GM13977 (cell line): ENCODE data around the gene MAPK9.

Experiments
- DNase-seq: peaks from one replicate; pipeline ENCODE4 v3.0.0; 2012; ENCODE audit warnings: low spot score
- in situ Hi-C: fragments of 300-500 bp; cut with MboI; formaldehyde crosslinking; loops from one replicate; pipeline ENCODE4 v1.12.0; 2022; ENCODE audit warnings: low sequenced_read_pairs, low pct_unique_long_range_greater_than_20kb, mixed read lengths, inconsistent platforms; ENCODE audit not compliant: unreplicated experiment
- TF ChIP-seq, protein P1 (sequence below): IDR thresholded peaks from 2 replicates; pipeline ENCODE4 v1.5.1; 2012; ENCODE audit warnings: mild to moderate bottlenecking, control low read depth; ENCODE audit not compliant: insufficient read depth; ENCODE audit errors: extremely low read depth, missing control alignments

The MAPK9 gene

DNA sequence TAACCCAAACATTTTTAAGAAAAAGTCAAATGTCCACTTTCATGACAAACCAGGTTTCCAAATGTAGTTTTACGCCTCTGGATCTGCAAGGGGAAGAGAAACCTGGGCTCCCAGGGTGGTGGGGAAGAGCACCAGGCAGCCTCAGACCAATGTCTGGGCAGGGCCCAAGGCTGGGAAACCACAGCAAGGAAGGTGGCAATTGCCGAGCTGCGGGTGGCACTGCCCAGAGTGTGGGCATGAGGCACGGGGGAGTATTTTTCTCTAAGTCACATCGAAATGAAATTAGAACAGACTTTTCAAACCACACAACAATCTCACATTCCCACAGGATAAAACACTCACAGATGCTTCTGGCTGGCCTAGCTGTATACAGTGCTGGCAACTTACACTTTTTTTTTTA lies 50.3 kb downstream of the MAPK9 start:
- DNase-seq = no peak
- in situ Hi-C loops = no loop called here

DNA sequence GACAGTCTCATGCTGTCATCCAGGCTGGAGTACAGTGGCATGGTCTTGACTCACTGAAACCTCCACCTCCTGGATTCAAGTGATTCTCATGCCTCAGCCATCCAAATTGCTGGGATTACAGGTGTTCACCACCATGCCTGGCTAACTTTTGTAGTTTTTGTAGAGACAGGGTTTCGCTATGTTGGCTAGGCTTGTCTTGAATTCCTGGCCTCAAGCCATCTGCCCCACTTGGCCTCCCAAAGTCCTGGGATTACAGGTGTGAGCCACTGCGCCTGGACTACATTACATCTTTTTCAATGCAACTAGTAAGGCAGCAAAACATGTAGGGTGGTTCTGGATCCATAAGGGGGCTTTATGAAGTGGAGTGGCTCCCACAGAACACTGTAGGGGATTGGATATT lies 53.3 kb downstream of the MAPK9 start:
- TF ChIP-seq, protein P1, sequence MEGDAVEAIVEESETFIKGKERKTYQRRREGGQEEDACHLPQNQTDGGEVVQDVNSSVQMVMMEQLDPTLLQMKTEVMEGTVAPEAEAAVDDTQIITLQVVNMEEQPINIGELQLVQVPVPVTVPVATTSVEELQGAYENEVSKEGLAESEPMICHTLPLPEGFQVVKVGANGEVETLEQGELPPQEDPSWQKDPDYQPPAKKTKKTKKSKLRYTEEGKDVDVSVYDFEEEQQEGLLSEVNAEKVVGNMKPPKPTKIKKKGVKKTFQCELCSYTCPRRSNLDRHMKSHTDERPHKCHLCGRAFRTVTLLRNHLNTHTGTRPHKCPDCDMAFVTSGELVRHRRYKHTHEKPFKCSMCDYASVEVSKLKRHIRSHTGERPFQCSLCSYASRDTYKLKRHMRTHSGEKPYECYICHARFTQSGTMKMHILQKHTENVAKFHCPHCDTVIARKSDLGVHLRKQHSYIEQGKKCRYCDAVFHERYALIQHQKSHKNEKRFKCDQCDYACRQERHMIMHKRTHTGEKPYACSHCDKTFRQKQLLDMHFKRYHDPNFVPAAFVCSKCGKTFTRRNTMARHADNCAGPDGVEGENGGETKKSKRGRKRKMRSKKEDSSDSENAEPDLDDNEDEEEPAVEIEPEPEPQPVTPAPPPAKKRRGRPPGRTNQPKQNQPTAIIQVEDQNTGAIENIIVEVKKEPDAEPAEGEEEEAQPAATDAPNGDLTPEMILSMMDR = no peak
- in situ Hi-C loops = no loop called here
- DNase-seq = no peak

More for the DNA sequence above, 50.3 kb downstream of the MAPK9 start:
- TF ChIP-seq, protein P1 = no peak

DNA sequence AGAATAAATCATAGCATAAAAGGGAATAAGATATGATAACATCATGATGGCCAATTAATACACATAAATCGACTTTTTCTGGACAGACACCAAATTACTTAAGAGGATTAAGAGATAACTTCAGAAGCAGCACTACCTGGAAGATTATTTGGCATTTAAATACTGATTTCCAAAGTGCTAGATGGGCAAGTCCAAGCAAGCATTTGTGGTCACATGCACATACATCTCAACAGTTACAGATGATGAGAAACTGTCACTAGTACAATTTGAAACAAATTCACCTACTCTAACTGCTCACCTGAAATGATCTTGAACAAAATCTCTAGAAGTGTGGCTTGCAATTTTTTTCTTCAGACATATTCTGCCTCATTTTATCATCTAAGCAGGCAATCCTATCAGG lies 56.0 kb downstream of the MAPK9 start:
- in situ Hi-C loops = no loop called here
- TF ChIP-seq, protein P1 = no peak
- no peak for DNase-seq

DNA sequence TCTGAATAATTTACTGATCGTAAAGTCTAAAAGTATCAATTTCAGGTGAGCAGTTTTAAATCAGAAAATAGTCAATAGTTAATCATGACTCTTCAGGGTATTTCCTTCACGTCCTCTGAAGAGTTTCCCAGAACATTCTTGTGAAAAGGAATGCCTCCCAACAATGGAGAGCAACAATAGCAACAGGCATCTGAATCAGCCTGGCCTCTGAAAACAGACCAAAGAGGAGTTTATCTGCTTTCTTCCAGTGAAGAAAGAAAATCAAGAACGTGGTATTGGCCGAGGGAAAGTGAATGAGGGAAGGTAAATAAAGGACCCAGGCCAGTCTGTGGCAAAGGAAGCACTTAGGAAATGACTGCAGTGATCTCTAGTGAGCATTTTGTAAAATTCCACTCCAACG lies 56.8 kb downstream of the MAPK9 start:
- no peak for DNase-seq
- in situ Hi-C loops = no loop called here
- TF ChIP-seq, protein P1 = no peak

DNA sequence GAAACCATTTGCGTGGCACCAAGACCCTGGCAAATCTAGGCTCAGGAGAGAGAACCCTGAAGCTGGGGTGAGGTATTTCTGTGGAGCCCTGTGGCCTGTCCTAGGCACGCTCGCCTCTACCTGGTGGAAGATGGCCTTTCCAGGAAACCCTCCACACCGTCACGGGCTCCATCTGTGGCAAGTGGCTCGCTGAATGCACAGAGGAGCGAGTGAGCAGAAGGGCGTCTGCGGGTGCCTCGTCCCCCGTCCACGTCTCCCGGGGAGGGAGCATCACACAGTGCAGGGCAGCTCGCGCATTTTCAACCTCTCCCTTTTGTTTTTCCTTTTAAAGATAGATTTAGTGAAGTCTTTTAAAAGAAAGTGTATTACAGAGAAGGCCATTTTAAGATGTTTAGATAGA lies 57.6 kb downstream of the MAPK9 start:
- in situ Hi-C loops = no loop called here
- TF ChIP-seq, protein P1 = no peak
- DNase-seq = no peak

DNA sequence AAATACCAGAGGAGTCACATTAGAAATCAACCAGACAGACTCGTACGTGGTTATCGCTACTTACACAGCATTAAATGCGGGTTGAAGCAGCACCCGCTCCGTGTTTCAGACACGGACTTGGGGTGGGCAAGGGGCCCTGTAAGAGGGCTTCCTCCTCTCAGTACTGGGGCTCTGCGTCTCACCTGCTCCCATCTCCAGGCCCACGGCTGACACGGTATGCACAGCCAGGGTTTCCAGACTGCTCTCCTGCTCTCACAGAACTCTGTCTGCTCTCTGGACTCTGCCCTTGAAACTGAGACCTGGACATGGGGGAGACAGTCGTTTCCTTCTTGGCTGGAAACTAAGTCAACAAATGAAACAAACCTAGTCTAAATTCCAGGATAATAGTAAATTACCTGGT lies 58.2 kb downstream of the MAPK9 start:
- TF ChIP-seq, protein P1 = no peak
- no peak for DNase-seq
- in situ Hi-C loops = no loop called here

DNA sequence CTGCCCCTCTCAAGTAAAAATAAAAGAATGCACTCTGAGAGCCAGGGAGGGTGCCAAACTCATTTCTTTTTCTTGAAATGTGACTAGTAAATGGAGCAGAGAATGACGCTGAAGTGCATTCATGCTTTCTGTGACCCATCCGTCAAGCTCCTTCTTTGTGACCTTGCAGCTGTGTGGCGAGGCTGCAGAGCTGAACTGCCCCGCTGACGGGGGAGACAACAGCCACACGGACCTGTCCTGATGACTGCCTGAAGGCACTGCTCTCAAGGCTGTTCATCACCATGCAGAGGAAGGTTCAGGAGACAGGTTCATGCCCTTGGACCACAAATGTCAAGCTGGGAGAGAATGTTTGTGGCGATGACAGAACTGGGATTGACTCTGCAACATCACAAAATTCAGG lies 61.9 kb downstream of the MAPK9 start:
- in situ Hi-C loops = no loop called here
- TF ChIP-seq, protein P1 = no peak
- DNase-seq = no peak
